ENCODE data around the gene CC2D1B.
A peak's percentile ranks its signal among the peaks of the same experiment; 100 is the strongest.

Gene CC2D1B

DNA sequence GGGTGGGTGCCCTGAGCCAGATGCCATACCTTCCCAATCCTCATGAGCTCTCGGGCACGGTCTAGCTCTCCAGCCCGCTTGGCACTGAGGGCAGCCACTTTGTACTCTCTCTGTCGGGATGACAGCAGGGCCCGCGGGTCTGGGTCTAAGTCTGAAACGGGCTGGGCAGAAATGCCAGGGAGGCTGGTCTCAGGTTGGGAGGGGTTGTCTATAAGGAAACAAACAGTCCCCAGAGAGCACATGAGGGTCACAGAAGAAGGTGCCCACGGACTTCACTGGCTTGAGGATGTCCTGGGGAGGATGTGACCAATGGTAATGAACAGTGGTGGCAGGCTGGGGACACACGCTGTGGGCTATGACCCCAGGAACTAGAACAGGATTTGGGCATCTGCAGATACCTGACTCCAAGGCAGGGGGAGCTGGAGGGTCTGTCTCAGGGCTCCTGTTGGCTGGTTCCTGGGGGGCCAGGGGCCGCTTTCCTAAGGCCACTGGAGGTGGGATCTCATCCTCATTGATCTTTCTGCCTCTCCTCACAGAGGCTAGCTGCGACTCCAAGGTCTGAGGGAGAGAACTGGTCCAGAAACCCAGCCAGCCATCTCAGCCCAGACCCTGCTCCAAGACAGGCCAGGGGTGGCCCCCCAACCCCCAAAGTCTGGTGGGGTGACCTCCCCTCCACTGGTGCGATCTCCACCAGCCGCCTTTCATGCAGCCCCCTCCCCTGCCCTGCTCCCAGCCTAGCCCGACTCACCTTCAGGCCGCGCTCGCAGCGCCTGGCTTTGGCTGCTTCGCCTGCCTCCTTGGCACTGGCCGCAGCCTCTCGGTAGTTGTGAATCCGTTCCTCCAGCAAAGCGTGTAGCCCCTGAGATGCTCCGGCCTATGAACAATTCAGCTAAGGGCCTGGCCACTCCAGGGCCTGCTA is 6.1 kb downstream of the CC2D1B start:
- no peak for DNase-seq

DNA sequence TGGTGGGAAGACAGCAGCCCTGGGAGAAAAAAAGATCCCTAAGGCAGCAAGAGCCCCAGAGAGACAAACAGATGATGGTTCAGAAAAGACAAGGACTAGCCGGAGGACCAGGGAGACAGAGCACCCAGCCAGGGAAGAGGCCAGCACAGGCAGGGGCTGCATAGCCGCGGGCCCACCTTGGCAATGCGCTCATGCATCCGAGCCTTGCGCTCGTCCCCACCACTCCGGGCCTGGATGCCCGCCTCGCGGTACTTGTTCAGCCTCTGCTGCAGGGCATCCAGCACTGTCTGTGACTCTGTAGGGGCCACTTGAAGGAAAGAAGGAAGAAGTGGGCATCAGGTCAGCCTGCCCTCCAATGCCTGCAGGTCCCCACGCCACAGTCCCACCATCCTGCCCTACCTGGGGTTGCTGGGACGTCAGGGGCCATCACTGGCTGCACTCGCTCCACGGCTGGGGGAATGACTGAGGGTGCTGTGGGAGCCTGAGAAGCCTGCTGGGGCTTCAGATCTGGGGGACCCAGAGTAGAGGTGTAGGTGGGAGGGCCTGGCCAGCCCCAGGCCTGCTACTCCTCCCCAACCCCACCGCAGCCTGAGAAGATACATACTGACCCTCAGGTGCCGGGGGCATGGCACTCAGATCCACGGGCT is 7.0 kb downstream of the CC2D1B start:
- no peak for DNase-seq

DNA sequence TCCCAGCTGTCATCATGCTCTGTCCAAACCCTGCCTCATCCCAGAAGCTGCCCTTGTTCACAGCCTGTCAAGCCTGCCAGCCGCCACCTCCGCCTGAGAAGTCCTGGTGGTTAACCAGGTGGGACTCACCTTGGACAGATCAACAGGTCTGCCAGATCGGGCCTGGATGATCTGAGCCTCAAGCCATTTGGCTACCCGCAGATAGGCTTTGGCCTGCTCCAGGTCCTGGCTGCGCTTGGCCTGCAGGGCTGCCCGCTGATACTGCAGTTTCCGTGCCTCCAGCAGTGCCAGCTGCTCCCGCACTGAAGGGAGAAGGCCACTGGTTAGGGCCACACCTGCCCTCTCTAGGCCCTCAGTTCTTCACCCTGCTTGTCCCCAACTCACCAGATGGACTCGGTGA is 8.6 kb downstream of the CC2D1B start:
- DNase-seq, result no peak

DNA sequence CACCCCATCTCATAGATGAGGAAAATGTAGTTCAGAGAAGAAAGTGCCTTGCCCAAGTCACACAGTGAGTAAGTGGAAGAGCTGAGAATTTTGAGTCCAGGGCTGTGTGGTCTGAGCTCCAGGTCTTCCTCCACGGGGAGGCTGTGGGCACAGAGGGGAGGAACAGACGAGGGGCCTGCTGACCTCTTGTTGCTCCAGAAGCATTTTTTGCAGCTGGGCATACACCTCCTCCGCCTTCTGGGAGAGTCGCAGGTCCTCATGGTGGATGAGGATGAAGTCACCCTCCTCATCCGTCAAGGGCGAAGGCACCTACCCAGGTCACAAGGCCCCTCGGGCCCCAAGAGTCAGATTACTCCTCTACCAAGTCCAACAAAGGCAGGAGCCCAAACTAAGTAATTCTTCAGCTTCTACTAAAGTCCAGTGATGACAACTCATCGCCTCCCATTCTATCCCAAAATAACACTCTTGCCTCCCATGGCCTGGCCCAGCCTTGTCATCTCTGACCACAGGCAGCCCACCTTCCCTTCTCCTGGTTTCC is 9.1 kb downstream of the CC2D1B start:
- no peak for DNase-seq

DNA sequence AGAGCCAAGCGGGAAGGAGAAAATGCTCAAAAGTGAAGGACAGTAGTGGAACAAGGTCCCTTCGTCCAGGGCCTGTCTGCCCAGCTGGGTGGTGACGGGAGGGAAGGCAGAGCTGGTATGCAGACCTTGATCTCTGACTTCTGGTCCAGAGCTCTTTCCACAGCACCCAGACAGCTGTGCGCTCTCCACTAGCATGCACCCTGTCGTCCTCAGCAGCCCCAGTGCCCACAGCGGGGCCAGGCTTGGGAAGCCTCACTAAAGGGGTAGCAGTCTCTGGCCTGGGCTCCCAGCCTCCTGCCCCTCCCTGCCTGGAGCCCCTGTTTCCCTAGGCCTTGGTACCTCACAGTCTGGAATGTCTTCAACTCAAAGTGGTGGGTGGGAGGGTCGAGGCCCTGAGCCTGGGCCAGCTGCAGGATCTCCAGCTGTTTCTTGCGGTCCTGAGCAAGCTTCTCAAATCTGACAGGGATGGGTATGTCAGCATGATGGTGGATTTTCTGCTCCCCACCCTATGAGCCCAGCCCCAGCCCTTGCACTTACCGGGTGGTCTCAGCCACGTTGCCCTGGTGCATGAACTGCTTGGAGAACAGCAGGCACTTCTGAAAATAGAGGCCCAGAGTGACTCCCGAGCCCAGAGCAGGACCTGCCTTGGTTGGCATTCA is 10.0 kb downstream of the CC2D1B start:
- DNase-seq, result no peak

DNA sequence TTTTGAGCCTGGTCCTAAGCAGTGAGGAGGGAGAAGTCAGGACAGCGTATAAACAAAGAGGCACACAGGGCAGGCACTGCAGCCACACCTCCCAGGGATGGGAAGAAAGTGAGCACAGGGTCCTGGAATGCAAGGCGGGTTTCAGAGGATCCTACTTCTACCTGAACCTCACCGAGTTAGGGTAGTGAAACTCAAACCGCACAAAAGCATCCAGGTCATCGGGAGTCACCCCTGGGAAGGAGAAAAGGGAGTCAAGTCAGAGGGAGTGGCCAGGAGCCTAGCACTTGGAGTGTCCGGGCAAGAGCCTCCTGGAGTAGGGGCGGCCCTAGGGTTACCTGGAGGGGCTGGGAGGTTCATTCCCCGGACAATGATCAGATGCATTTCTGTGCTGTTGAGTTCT is 10.6 kb downstream of the CC2D1B start:
- no peak for DNase-seq

DNA sequence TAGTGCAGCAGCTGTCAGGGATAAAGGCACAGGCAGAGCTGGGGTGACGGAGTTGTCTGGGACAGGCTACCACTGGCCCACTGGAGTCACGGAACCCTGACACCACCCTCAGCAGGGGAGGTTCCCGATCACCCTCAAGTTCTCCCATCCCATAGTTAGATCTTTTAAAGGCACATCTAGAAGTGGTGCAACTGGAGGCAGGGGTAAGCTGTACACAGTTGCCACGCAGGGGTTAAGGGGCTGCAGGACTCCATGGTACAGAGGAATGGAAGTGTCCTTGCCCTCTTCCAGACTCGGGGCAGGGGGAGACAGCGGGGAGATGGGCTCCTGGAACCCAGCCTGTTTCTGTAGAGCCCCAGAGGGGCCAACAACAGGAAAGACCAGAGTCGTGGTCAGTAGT is 13.3 kb downstream of the CC2D1B start:
- DNase-seq, result no peak

DNA sequence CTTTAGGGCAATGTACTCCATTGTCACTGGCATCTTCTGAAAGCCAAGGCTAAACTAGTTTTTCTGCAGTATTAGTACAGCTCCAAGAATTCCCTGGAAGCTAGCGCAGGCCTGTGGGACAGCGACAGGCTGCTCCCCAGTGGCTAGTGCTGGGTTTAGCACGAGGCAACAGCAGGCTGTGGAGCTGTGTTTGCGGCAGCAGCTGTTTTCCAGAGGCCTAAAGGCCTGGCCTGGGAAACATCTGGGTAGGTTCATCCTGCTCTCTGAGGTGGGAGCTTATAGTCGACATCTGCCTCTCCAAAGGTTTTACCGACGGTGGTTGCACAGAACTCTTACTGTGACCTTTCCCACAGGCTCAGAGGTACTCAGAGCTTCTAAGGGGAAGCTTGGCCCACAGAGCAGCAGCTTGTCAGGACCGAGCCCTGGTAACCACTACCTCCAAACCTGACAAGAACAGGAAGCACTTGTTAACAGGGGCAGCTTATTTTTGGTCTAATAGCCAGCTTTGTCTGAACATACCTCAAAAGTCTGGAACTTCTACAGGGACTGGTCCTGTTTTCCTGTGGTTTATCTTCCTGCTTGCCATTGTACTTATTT is 17.2 kb downstream of the CC2D1B start:
- peak in 2 of 4 experiments; percentile 18 to 26 for DNase-seq

DNA sequence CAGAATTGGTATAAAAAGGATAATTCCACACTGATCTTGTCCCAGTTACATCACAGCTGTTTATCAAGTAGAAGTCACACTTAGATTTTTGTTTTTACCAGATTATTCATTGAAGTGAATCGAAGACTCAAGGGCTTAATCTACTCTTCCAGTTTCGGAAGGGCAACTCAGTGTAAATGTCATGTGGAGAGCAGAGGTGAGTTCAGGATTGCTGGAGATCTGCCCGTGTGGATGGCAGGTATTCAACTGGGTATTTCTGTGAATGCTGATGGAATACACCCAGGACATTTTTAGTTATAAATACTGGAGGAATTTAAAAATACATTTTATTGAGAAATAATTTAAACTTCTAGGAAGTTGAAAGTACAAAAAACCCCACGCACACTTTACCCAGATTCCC is 19.4 kb downstream of the CC2D1B start:
- no peak for DNase-seq

DNA sequence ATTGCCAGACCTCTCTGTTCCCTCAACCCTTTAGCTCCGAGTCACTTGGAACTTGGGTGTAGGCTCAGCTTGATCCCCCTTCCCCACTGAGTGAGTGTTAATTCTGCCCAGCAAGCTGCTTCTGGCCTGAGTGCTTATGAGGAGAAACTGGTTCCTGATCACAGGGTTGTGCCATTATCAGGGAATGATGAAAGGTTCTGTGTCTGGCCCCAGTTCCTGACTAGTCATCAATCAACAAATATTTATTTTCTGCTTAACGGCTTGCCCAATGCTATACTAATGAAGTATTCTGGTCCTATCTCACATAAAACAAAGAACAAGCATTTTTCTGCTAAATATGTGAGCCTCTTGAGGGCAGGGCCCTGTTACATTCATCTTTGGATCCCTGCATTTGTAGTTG is 20.8 kb downstream of the CC2D1B start:
- DNase-seq, result no peak

DNA sequence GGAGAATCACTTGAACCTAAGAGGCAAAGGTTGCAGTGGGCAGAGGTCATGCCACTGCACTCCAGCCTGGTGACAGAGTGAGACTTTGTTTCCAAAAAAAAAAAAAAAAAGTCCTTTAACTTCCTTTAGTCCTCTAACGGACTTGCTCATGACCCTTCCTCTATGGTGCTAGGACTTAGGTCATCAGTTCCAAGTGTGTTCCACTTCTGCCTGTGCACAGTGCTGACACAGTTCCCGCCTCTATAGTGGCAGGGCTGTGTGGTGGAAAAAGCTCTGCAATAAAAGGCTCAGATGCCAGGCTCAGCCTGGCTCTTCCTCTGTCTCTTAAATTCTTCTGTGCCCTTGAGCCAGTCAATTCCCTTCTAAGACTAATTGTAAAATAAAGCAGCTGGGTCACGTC is 22.0 kb downstream of the CC2D1B start:
- DNase-seq, result peak; percentile 39 to 74 (median 64)

DNA sequence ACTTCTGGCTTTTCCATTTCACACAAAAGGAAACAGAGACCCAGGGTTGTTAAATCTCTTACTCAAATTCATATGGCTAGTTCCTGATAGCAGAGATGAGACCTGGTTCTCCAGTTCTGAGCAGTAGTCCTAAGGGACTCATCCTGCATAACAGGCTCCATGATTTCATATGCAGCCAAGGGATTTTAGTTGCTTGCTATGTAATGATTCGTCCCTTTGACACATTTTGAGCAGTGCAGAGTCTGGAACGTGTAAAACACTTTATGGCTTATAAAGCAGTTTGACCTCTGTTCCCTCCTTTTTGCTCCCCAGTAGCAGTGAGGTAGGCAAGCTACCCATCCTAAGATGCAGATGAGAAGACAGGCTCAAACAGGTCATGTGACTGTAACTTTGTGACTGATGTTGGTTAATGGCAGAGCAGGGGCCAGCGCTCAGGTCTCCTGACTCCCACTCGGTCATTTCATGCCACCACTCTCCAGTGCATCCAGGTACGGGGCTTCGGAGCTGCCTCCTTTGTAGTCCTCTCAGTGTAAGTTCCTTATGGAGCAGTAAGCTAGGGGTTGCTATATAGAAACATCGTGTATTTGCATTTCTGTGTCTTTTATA is 24.2 kb downstream of the CC2D1B start:
- no peak for DNase-seq

DNA sequence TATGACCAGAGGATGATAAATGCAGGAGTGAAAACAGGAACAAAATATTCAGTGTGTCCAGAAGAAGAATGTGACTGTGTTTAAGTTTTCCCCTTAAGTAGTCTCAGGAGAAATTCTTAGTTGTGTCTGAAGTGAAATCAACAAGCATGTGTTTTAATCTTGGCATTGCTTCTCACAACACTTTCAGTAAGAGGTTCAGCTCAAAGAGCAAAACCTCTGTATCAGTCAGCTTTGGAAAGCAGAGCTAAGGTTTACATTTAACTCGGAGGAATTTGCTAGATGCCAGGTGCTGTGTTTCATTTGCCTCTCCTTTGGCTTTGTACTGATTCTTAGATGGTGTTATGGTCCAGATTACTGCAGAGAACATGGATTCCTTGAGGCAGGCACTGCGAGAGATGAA is 28.6 kb downstream of the CC2D1B start:
- DNase-seq, result no peak

DNA sequence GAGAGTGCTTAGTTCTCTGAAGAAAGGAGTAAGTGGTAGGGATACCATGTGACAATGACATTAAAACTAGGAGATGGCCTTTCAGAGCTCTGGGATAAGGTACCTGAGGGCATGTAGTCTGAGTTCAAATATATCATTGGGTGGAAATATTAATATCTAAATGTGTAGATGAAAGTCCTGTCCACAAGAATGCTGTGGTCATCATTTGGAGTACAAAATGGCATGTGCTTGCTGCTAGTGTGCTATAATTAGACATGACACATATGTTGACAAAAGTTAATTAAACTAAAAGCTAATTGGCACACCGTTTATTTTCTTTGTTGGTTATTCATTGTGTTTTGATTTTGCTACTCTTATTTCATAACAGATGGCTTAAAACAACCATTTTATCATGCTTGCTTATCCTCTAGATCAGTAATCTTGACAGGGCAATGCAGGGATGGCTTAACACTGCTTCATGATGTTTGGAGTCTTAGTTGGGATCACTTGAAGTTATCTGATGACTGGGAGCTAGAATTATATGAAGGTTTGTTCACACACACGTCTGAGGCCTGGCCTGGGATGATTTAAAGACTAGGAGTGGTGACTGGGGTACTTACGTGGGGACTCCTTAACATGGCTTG is 31.0 kb downstream of the CC2D1B start:
- DNase-seq, result no peak

DNA sequence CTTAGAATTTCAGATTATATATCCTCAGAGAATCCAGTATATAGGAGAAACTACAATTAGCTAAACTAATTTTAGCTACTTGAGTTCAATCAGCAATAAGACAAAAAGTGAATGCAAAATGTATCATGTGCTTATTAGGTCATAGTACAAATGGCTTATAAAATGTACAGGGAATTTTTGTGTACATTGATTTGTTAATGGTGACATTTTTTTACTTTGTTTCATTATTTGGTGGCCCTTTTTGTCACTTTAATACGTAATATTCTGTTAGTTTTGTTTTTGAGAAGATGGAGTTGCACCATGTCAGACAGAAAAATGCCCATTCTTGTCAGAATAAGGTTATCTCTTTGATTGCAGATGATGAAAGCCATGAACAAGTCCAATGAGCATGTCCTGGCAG is 33.6 kb downstream of the CC2D1B start:
- DNase-seq, result no peak

DNA sequence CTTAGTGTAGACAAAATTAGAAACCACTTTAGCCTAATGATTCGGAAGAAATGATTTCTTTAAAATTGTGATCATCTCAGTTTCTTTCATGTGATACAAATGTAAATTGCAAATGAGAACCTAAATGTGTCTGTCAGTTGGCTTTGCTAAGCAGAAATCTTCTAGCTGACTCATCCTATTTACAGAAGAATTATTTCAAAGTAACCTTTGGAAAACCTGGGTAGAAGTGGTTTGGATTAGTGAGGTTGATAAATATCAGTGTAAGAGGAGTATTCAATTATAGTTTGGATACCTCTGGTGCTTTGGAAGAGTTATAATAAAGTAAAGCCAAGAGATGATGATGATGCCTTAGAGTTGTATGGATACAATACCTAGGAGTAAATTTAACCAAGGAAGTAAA is 37.4 kb downstream of the CC2D1B start:
- no peak for DNase-seq

DNA sequence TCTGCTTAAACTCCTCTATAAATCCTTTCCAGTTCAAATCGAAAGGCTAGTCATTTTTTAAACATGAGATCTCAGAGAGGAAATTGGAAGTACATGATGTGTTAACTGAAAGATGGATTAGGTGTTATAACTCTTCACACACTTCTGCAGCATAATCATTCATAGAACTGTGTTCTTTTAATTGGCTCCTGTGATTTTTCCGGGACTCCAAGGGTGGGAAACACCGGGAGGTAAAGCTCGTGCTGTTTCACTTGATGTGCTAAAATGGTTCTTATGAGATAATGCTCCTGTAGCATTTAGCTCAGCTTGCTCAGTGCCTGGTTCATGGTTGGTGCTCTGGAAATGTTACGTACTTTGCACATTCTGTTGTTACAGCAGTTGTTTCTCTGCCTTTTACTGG is 40.2 kb downstream of the CC2D1B start:
- DNase-seq, result no peak

DNA sequence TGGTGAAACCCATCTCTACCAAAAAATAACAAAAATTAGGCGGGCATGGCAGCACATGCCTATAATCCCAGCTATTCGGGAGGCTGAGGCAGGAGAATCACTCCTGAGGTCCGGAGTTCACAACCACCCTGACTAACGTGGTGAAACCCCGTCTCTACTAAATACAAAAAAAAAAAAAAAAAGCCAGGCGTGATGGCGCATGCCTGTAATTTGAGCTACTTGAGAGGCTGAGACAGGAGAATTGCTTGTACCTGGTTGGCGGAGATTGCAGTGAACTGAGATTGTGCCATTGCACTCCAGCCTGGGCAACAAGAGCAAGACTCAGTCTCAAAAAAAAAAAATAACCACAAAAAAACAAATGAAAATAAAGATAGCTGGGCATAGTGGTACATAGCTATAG is 42.3 kb downstream of the CC2D1B start:
- DNase-seq, result no peak

DNA sequence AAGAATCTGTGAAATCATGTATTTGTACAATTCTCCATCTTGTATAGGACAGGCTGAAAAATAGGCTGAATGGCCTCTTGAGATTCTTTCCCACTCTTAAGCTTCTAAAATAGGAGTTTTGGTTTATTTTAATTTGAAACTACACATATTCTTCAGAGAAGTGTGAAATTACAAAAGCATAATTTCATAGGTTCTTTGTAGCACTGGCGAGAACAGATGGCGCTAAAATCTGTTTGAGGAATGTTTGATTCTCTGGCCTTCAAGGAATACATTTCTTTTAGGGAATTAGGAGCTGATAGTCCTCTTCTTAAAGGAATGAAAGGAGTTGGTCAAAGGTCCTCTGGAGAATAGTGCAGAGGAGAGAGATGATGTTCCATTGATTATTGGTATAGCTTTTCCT is 44.9 kb downstream of the CC2D1B start:
- DNase-seq, result no peak

DNA sequence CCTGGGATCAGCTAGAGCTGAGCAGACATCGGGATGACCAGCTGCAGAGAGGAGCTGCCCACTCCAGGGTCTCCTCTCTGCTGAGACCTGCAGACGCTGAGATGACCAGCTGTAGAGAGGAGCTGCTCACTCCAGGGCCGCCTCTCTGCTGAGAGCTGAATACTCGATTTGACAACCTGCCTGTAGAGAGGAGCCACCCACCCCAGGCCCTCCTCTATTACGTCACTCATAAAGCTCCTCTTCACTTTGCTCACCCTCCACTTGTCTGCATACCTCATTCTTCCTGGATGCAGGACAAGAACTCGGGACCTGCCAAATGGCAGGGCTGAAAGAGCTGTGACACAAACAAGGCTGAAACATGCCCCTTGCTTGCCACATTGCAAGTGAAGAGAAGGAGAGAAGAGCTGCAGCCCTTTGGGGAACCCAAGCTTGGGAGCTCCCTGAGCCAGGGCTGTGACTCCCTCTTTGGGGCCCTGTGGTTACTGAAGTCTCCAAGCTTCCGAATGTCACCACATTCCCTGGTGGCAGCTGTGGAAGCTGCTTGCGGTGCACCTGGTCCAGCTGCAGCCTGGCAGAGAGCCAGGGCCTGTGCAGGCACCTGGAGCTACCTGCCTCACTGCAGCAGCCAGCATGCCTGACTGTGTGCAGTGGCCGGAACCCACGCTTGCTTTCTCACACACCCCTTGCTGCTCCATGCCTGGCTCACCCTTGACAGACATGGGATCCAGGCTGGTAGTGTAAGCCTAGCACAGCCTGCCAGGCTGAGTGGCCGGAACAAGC is 59.6 kb downstream of the CC2D1B start:
- DNase-seq, result no peak

All from suppressor macrophage (primary cell).